GM12872 (cell line): ENCODE results near the gene MASP1.

Experiments
- CTCF ChIP-seq: IDR thresholded peaks from 3 replicates; pipeline ENCODE4 v1.5.1; 2011; ENCODE audit warnings: low read depth, mild to moderate bottlenecking, low read length, moderate library complexity; ENCODE audit not compliant: insufficient read depth

The MASP1 gene

GRCh38 chr3:187222801-187223200, 68.7 kb downstream of the MASP1 start:
- TF ChIP-seq CTCF: no peak

- no peak for TF ChIP-seq CTCF
Measured at GRCh38 chr3:187215460-187215859, 76.1 kb downstream of the MASP1 start.

GRCh38 chr3:187213616-187214015, 77.9 kb downstream of the MASP1 start:
- no peak for TF ChIP-seq CTCF

DNA sequence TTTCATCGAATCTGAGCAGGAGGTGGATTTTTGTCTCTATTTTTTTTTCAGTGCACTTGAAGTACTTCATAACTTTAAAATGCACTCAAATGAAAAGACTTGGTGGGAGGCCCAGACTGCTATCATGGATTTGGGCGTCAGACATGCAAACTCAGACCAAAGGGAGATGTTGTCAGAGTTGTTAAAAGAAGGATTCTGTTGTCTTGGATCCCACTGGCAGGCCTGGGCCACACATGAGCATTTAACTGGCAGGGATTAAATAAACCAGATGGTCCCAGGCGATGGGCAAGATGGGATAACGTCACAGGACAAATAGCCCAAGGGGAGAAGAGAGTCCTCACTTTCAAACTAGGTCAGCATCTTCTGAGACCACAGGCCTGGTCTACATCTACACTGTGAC, 78.8 kb downstream of the MASP1 start:
- no peak for TF ChIP-seq CTCF

GRCh38 chr3:187212196-187212545, 79.4 kb downstream of the MASP1 start:
- no peak for TF ChIP-seq CTCF

- TF ChIP-seq CTCF: no peak
Measured at GRCh38 chr3:187211532-187212195, 79.9 kb downstream of the MASP1 start.

GRCh38 chr3:187210545-187211327, 80.8 kb downstream of the MASP1 start:
- TF ChIP-seq CTCF: no peak
